ENCODE measurements around the gene SLMAP. TPM values are rescaled to one million over a fixed set of nuclear protein-coding genes. Genes with fewer than 3 reads are reported as not detected.

Gene SLMAP
- total RNA-seq, 1 experiment from 2014 or later = 79.5 TPM

GRCh38 chr3:57966829-57967228, 210.7 kb downstream of the SLMAP start:
- H3K4me3 Mint-ChIP-seq = no peak overlapping the region
- no peaks in the 10 kb centered on the region for H3K27me3 Mint-ChIP-seq (ENCODE audit: low read depth)
- ChIA-PET CTCF (no interaction called here), POLR2A (no interaction called here)
- no peaks in the 10 kb centered on the region for H3K36me3 Mint-ChIP-seq
- H3K9me3 Mint-ChIP-seq = no peaks in the 10 kb centered on the region
- no peak overlapping the region for H3K27ac Mint-ChIP-seq
- DNase-seq (ENCODE audit: low spot score) = no peak
- TF ChIP-seq E2F1 (CRISPR knock-in tag; IDR thresholded peaks at IDR 0.05) (no peak), HMGA2 (CRISPR knock-in tag; IDR thresholded peaks at IDR 0.05) (no peak), ZNF425 (CRISPR knock-in tag; conservative IDR thresholded peaks at IDR 0.05) (no peak), NFATC4 (CRISPR knock-in tag; IDR thresholded peaks at IDR 0.05) (no peak), NFYB (CRISPR knock-in tag; conservative IDR thresholded peaks at IDR 0.05; ENCODE audit: low read depth) (no peak), HMGXB4 (CRISPR knock-in tag; IDR thresholded peaks at IDR 0.05) (no peak)
- ATAC-seq = no peak
- peaks cover 15% of the 10 kb centered on the region for H3K4me1 Mint-ChIP-seq

GRCh38 chr3:57967590-57967989, 211.5 kb downstream of the SLMAP start:
- H3K36me3 Mint-ChIP-seq = no peaks in the 10 kb centered on the region
- ATAC-seq = no peak
- no peak overlapping the region for H3K27ac Mint-ChIP-seq
- H3K4me1 Mint-ChIP-seq = peaks cover 20% of the 10 kb centered on the region
- no peak overlapping the region for H3K4me3 Mint-ChIP-seq
- no peak for DNase-seq (ENCODE audit: low spot score)
- H3K27me3 Mint-ChIP-seq (ENCODE audit: low read depth) = no peaks in the 10 kb centered on the region
- ChIA-PET POLR2A (interaction anchor here (0.9 kb wide), 1 partner anchor 14 kb away, joined by 3 read pairs; no protein-coding TSS in a partner anchor), CTCF (no interaction called here)
- H3K9me3 Mint-ChIP-seq = no peaks in the 10 kb centered on the region
- TF ChIP-seq NR2C2 (CRISPR knock-in tag; IDR thresholded peaks at IDR 0.05) = no peak
- TF ChIP-seq ZNF121 (CRISPR knock-in tag; IDR thresholded peaks at IDR 0.05) = no peak
- no peak for TF ChIP-seq ZNF423 (CRISPR knock-in tag; IDR thresholded peaks at IDR 0.05)
- no peak for TF ChIP-seq SP1 (CRISPR knock-in tag; conservative IDR thresholded peaks at IDR 0.05)
- no peak for TF ChIP-seq ZNF425 (CRISPR knock-in tag; conservative IDR thresholded peaks at IDR 0.05)

- DNase-seq (ENCODE audit: low spot score) (no peak), ATAC-seq (no peak)
- ChIA-PET CTCF (no interaction called here), POLR2A (interaction anchor here (0.6 to 0.9 kb wide), 2 partner anchors 14 to 39 kb away, joined by 3 to 4 read pairs; no protein-coding TSS in a partner anchor)
- H3K36me3 Mint-ChIP-seq = no peaks in the 10 kb centered on the region
- TF ChIP-seq NFYB (CRISPR knock-in tag; conservative IDR thresholded peaks at IDR 0.05; ENCODE audit: low read depth) = no peak
- no peak for TF ChIP-seq USF1 (CRISPR knock-in tag; IDR thresholded peaks at IDR 0.05)
- no peak for TF ChIP-seq CREB1 (CRISPR knock-in tag; IDR thresholded peaks at IDR 0.05)
- no peak for TF ChIP-seq TP53 (CRISPR knock-in tag; IDR thresholded peaks at IDR 0.05)
- TF ChIP-seq ATF3 (CRISPR knock-in tag; conservative IDR thresholded peaks at IDR 0.05) = no peak
- no peak for TF ChIP-seq NR2C2 (CRISPR knock-in tag; IDR thresholded peaks at IDR 0.05)
- no peaks in the 10 kb centered on the region for H3K9me3 Mint-ChIP-seq
- no peaks in the 10 kb centered on the region for H3K27me3 Mint-ChIP-seq (ENCODE audit: low read depth)
- no peak overlapping the region for H3K4me3 Mint-ChIP-seq
- peak overlapping the region; percentile 44 for H3K27ac Mint-ChIP-seq
- peaks cover 25% of the 10 kb centered on the region for H3K4me1 Mint-ChIP-seq
Measured at GRCh38 chr3:57968501-57968900, 212.4 kb downstream of the SLMAP start.

All from WTC11 (cell line).